GM19025 (cell line): ENCODE results near the gene ASXL1.

Experiments used
- ATAC-seq: cut with Tn5 transposase; IDR thresholded peaks from one replicate; pipeline ENCODE4 v1.9.1; 2021; ENCODE audit warnings: mild to moderate bottlenecking, low read depth, moderate library complexity; ENCODE audit not compliant: unreplicated experiment

The ASXL1 gene

GRCh38 chr20:32436968-32437367, 78.8 kb downstream of the ASXL1 start:
- ATAC-seq: no peak

DNA sequence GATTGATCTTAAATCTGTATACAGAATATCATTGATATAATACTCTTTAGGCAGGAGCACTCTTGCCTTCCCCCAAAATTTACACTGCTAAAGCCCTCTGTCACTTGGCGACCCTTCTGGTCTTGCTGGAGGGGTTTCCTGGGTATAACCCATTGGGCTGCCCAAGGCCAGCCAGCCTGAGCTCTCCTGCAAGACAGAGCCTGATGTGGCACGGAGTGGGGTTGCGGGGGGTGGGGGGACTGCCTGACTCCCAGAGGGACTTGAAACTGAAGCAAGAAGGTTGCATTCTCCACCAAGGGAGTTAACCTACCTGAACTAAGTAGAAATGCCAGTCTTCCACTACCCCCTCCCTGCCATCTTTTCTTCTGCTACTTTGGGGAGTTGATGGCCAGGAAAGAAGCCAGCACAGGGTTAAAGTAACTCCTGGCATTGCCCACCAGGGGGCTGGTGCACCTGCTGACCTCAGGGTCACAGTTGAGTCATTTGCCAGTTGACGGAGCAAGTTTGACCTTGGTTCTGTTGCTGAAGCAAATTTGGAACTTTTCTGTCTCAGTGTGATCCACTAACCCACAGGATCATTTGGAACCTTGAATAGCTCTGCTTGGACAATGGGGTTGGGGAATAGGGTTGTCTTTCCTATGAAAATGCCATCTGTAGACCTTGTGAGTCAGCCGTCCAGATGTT, 79.4 kb downstream of the ASXL1 start:
- no peak for ATAC-seq

DNA sequence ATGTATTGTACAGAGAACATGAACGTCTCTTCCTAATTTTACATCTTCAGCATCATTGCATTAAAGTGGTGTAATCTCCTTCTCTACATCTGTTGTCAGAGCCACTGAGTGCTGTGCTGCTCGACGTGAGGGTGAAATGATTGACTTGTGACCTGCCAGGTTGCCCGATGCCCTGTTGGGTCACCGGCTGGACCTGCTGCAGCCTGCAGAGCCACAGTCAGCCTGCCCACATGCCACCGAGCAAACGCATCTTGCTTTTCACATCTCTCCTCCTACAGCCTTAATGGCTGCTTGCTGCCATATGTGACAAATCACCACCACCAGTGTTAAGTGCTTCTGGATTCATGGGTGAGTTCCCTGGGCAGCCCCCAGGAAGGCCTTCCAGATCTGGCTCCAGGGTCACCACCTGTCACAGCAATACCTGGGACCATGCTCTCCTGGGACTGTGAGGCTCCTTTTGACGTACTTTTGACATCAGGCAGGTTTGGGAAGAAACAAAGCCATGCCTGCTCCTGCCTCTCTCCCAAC, 80.3 kb downstream of the ASXL1 start:
- no peak for ATAC-seq

GRCh38 chr20:32439132-32439829, 81.2 kb downstream of the ASXL1 start:
- no peak for ATAC-seq

- no peak for ATAC-seq
Observed at GRCh38 chr20:32440069-32440757, 82.1 kb downstream of the ASXL1 start.

- ATAC-seq: no peak
Observed at GRCh38 chr20:32440758-32441078, 82.6 kb downstream of the ASXL1 start.

- no peak for ATAC-seq
Observed at GRCh38 chr20:32441638-32442037, 83.5 kb downstream of the ASXL1 start.

DNA sequence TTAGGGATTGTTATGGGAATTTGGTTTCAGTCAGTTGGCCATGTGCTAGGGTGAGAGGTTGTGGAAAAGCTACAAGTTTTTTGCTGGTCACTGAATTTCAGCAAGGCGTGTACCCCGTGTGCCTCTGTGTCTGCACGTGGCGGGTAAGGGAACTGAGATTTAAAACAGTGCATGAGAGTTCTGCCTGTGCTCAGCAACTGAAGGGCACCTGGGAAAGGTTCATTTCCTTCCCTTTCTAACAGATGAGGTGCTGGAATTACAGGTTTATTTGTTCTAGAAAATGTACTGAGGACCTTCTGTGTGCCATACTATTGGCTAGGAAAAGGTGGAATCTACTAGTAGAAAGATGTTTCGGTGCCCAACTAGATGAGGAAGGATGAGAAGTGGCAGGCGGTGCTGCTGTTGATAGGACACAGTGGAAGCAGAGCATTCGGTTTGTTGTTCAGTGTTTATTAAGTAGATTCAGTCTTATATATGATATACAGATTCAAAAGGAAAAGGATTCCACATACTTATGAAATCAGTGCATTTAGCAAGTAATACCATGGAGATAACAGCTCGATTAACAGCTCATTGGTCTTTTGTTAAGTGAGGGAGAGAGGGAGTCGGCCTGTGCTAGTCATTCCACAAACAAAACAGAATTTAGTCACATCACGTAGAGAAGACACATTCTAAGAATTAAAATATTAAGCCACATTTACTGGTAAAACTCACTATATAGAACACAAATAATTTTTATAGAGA, 84.7 kb downstream of the ASXL1 start:
- no peak for ATAC-seq

DNA sequence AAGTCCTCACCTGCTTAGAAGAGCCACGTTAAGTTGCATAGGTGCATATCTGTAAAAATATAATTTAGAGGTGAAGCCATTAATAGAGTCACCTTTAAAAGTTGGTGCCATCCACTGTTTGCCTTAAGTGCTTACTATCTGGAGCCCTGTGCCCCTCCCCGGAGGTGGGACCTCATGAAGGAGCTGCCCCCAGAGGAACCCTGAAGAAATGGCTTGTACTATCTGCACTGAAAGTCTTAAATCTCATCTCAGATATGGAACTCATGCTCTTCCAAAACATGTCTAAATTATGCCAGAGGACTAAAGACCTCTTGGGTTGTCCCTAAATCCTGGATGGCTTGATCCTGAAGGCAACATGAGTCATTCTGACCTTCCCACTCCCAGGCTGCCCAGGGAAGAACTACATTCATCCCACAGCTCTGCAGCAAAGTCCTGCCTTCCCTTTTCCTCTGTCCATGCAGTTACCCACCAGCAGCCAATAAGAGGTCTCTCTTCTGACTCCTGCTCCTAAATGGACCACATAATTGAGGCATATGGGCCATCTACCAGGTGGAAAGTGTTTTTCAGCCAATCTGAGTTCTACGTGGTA, 85.3 kb downstream of the ASXL1 start:
- ATAC-seq: no peak

DNA sequence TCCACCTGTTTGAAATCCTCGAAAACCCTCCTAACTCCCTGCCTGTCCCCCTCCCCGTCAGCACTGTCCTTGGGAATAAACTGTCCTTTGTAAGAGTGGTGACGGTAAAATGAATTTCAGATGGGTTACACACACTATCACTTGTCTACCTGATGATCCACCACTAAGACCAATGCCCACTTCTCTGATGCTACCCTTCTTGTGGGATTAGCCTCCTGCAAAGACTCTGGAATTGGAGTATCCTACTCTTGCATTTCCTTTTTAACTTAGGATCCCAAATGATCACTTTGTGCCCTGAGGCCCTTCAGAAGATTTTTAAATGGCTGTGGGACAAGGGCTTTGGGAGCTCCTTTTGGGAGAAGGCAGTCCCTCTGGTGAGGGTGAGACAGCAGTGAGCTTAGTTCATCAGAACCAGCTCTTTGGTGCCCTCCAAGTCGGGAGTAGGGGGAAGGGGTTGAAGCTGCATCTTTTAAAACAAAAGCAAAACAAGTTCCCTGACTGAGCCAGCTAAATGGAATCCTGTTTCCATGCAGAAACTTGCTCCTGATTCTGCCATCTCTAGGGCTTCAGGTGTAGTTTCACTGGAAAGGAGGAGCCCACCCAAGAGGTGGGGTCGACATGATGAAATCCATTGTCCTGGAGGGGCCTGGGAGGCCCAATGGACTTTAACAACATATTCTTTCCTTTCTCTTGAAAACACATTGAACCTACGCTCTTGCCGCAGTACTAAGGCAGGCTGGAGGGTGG, 86.5 kb downstream of the ASXL1 start:
- ATAC-seq: no peak

- ATAC-seq: no peak
Observed at GRCh38 chr20:32445539-32446273, 87.6 kb downstream of the ASXL1 start.

DNA sequence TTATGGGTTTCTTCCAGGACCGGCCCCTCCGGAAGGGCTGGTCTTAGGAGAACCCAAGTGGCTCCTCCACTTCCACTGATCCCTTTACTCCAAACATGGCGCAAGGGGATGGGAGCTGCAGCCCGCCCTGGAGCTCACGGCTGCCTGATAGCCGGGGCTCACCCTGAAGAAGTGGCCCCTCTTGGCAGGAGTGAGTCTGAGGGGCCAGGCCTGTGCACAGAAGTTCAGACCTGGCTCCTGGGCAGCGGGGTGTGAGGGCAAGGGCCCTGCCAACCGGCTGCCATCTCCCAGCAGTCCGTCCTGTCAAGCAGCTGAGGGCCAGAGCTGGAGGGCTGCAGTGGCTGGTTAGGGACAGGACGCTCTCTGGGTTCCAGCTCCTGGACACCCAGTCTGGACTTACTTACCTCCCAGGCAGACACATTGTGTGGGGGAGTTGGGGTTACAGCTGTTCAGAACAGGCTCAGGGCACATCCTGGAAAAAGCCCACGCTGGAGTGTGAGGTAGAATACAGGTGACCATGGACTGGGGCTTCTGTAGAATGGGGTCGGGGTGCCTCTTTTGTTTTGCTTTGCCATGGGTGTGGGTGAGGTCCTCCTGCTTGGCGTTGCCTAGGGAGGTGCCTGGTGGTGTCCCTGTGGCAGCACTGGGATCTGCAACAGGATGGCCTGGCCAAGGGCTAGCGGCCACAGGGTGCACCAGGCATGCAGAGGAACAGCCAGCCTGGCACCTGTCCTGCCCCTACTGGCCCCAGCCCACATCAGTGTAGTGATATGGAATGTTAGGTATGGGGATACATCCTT, 88.4 kb downstream of the ASXL1 start:
- ATAC-seq: no peak

DNA sequence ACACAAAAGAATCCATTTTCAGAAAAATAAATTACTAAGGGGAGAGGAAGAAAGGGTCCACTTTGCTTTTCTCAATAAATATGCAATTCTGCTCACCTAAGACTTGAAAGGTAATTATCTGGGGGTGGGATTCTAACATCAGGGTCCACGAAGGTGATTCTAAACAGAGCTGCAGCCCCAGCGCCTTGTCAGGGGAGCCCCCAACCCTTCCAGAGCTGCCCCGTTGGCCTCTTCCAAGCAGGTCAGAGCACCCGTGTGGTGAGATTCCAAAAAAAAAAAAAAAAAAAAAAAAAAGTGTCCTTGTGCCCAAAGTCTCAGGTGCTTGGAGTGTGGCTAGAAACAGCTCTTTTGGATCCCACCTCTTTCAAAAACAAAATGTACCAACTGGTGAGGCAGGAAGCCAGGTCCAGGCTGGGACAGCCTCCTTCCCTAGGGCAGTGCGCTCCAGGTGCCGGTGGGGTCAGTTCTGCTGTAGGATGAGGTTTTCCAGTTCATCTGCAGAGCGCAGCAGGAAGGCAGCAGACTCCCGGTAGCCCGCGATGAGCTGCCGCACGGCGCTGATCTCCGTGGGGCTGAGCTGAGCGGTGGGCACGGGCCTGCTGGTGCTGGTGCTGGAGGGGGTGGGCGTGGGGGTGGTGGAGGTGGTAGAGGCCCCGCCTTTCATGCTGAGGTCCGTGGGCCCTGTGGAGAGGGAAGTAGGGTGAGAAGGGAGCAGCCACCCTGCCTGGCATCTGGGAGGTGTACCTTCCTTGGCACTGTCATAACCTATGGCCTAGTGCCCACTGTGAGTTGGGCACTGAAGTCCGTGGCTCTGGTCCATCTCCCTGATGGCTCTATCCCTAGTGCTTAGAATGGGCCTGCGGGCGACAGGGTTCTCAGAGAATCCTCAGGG, 89.3 kb downstream of the ASXL1 start:
- ATAC-seq: no peak

DNA sequence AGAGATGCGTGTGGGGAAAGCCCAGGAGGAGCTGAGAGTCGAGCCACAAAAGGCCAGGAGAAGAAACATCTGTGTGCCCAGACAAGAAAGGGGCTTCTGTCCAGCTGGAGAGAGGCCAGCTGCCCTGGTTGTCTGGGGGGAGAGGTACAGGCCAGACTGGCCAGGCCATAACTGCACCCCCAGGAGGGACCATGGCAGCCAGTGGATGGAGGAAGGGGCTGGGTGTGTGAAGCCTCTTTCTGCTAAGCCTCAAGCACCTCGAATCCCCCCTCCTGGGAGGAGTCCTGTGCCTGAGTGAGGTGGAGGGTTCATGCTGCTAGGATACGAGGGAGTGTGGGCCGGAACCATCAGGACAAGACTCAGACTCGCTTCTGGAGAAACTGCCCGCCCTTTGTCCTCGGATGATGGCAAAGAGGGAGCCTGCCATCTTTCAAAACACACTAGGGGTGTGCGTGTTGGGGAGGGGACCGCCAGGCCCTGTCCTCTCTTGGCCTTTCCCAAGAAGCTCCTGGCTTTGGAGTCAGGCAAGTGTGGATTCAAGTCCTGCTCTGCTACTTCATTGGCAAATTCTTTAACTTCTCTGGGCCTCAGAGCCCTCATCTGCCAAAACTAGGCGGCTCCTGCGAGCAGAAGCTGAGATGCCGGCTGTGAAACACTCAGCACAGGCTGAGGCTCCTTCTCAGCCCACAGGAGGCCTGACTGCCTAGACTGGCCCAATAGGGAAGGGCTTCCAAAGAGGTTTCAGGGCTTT, 90.3 kb downstream of the ASXL1 start:
- ATAC-seq: no peak

GRCh38 chr20:32449057-32449889, 91.1 kb downstream of the ASXL1 start:
- ATAC-seq: no peak

DNA sequence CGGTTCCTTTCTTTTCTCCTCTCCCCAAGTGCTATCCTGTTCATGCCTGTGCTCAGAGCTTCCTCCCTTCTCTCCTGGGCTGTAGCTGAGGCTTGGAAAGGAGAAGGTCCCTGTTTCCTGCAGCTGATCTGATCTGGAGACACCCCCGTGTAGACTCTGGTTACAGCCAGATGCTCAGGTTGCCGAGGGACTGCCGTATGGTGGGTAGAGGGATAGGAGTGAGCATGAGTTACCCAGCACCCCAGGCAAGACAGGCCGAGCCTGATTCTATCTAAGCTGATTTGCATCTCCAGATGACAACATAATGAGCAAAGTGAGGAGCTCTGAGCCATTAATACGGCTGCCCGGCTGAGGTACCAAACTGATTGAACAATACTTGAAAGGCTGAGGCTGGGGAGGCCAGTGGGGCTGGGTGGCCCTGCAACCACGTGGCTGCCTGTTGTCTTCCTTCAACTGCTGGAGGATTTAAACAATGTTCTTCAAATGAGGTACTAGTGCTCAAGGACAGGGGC, 91.8 kb downstream of the ASXL1 start:
- ATAC-seq: no peak
